Superior temporal gyrus (tissue), 1 donor: ENCODE data around the gene RFPL4AL1.
"Not testable (repeated sequence)": the region's sequence is repeated elsewhere in the genome, so short reads cannot be mapped to it uniquely, and the experiment has no call there.

Source experiments
- DNase-seq: peaks from one replicate; pipeline ENCODE4 v3.0.0-alpha.2; 2016; ENCODE audit errors: extremely low spot score

Gene RFPL4AL1

DNA sequence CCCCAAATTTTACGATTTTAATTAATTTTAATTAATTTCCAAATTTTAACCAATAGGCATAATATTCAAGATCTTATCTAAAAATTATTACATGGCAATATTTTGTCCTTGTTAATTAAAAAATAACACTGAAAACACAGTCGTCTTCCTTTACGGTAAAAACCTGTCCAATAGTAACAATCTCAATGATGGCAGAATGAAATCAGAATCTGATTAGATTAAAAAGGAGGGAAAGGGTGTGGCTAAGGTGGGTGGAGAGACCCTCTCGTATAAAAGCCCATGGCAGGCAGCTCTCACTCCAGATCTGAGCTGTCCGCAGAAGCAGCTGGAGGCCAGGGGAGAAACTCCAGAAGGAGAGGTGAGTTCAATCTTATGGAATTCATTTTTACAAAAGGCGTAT, at the start of gene RFPL4AL1:
TSS of gene RFPL4AL1 (plus strand) at position 301 of the 400 bp plus-strand sequence. CDS start 2,687 bp downstream, outside the sequence.
- not testable (repeated sequence) for DNase-seq

DNA sequence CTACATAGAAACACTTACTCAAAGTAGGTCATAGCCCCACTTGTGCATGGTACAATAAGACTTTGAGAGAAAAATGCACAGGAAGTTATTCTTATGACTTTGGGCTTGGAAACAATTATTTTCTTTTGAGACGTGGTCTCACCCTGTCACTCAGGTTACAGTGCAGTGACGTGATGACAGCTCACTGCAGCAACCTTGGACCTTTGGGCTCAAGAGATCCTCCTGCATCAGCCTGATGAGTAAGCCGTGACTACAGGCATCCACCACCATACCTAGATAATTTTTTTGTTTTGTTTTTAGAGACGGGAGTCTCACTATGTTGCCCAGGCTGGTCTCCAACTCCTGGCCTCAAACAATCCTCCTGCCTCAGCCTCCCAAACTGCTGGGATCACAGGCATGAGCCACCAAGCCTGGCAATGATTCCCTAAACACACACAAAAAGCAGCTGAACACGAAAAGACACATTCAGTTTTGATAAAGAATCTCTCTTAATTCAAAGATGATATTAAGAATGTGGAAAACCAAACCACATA, 48.6 kb upstream of the RFPL4AL1 start:
- no peak for DNase-seq

DNA sequence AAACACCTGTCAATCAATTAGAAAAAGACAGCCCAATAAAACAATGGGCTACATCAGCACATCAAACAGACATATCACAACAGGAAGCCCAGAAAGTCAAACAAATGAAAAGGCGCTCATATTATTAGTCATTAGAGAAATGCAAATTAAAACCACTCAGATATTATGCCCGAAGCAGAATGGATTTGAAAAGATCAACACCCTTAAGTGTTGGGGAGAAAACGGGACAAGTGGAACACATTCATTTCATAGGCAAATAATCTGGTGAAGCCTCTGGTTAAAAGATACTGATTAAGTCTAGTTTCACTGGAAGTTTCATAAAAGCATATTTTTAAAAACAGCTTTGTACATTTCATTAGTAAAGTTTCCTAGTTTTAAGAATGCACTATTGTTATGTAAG, 48.1 kb upstream of the RFPL4AL1 start:
- no peak for DNase-seq

DNA sequence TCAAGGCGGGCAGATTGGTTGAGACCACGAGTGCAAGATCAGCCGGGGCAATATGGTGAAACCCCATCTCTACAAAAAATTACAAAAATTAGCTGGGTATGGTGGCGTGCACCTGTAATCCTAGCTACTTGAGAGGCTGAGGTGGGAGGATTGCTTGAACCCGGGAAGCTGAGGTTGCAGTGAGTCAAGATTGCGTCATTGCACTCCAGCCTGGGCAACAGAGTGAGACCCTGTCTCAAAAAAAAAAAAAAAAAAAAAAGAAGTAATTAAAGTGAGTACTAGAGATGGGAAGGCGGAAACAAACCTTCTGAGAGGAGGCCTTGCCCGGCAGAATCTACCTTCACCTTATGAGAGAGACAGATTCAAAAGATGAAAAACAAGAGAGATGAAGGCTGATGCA, 45.4 kb upstream of the RFPL4AL1 start:
- no peak for DNase-seq

DNA sequence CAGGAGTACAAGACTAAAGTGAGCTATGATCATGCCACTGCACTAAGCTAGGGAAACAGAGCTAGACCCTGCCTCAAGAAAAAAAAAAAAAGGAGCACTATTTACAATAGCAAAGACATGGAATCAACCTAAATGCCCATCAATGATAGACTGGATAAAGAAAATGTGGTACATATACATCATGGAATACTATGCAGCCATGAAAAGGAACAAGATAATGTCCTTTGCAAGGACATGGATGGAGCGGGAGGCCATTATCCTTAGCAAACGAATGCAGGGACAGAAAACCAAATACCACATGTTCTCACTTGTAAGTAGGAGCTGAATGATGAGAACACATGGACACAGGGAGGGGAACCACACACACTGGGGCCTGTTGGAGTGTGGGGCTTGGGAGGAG, 38.5 kb upstream of the RFPL4AL1 start:
- not testable (repeated sequence) for DNase-seq

DNA sequence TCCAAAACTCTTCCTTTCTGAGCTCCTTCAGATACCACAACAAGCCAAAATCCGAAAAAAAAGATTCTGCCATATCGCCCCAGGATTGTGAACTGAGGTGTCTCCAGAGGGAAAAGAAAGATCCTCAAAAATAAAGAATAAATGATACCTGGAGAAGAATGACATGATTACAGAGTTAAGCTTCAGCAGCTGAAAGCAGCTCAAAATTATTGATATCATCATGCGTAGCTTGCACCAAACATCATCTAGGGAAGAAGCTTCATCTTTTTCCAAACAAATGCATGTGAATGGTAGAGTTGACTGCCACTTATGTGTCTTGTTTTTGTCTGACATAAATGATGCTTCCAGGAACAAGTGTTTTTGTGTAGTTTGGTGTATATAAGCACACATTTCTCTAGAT, 30.6 kb upstream of the RFPL4AL1 start, which contains the start of gene NLRP9:
TSS of gene NLRP9 (minus strand) at position 101 of the 400 bp plus-strand sequence. CDS start at position 73, 28 bp downstream.
- DNase-seq, result no peak

DNA sequence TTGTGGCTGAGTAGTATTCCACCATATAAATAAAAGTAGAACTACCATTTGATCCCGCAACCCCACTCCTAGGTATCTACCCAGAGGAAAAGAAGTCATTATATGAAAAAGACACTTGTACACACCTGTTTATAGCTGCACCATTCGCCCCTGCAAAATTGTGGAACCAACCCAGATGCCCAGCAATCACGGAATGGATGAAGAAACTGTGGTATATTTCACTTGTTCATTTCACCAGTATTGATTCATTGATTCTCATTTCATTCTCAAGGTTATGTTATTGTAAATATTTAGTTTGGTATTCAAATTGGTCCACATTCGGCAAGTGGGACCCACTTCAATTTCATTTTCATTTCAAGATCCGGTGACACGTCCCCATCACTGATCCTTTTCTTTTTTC, 18.2 kb upstream of the RFPL4AL1 start:
- no peak for DNase-seq

DNA sequence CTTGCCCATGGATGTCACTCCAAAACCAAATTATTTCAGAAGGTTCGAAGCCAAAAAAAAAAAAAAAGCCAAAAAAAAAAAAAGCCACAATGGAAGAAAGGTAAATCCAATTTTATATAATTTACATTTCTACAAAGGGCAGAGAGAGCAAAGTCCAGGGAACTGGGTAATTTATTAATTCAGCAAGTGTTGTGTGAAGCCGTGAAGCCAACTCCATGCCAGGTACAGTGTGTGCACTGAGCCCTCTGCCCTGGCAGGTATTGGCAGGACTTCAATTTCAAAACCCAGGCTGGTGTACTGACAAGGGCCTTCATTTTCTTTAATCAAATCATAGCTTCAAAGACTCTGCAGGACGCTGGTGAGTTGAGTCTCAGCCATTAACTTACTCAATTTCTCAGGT, 15.5 kb upstream of the RFPL4AL1 start:
- no peak for DNase-seq

DNA sequence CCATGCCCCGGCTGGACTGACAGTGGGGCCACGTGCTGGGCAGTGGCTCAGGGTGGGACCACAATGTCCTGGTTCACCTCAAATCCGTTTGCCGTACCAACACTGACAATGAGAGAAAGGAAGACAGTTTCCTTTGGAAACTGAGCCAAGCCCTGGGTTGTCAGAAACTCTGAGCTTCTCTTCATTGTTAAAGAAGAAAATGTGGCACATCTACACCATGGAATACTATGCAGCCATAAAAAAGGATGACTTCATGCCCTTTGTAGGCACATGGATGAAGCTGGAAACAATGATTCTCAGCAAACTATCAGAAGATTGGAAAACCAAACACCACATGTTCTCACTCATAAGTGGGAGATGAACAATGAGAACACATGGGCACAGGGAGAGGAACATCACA, 12.1 kb upstream of the RFPL4AL1 start:
- not testable (repeated sequence) for DNase-seq

DNA sequence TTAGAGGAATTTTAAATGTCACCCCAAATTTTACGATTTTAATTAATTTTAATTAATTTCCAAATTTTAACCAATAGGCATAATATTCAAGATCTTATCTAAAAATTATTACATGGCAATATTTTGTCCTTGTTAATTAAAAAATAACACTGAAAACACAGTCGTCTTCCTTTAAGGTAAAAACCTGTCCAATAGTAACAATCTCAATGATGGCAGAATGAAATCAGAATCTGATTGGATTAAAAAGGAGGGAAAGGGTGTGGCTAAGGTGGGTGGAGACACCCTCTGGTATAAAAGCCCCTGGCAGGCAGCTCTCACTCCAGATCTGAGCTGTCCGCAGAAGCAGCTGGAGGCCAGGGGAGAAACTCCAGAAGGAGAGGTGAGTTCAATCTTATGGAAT, 10.1 kb upstream of the RFPL4AL1 start, which contains the start of gene RFPL4A:
TSS of gene RFPL4A (plus strand) at position 301 of the 400 bp plus-strand sequence. CDS start 2,704 bp downstream, outside the sequence.
- DNase-seq, result not testable (repeated sequence)

DNA sequence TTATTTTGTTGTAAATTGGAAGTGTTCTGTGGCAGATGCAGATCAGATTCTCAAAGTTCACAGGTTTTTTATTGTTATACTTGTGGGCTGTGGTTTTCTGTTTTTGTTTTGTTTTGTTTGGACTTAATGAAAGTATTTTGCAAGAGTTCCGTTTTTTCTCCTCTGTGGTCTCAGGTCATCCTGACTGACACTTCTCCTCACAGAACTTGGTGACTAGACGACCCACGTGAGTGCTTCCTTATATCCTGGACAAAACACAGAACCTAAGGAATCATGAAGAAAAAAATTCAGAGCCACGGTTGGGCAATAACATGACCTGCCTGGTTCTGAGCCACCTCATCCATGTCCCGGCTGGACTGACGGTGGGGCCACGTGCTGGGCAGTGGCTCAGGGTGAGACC, 2.5 kb upstream of the RFPL4AL1 start:
- no peak for DNase-seq

DNA sequence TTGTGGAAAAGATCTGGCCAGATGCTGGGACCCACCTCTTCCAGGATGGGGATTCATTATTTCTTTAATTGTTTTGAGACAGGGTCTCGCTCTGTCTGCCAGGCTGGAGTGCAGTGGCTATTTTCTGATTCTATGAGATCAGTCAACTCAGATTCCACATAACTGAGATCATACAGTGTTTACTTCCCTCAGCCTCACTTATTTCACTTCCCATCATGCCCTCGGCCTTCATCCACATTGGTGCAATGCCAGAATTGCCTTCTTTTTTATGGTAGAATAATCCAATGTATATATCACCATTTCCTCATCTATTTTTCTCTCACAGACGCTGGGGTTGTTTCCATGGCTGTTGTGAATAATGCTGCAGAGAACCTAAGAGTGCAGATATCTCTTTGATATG, 714 bp downstream of the RFPL4AL1 start:
- not testable (repeated sequence) for DNase-seq

DNA sequence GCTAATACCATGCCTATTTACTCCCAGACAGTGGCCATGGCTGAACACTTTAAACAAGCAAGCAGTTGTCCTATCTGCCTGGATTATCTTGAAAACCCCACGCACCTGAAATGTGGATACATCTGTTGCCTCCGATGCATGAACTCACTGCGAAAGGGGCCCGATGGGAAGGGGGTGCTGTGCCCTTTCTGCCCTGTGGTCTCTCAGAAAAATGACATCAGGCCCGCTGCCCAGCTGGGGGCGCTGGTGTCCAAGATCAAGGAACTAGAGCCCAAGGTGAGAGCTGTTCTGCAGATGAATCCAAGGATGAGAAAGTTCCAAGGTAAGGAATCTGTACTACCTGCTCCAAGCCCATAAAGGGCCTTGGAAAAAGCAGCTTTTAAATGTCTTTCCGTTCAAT, 8.6 kb downstream of the RFPL4AL1 start:
- no peak for DNase-seq

DNA sequence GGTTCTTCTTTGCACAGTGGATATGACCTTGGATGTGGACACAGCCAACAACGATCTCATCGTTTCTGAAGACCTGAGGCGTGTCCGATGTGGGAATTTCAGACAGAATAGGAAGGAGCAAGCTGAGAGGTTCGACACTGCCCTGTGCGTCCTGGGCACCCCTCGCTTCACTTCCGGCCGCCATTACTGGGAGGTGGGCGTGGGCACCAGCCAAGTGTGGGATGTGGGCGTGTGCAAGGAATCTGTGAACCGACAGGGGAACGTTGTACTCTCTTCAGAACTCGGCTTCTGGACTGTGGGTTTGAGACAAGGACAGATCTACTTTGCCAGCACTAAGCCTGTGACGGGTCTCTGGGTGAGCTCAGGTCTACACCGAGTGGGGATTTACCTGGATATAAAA, 9.4 kb downstream of the RFPL4AL1 start:
- DNase-seq, result no peak

DNA sequence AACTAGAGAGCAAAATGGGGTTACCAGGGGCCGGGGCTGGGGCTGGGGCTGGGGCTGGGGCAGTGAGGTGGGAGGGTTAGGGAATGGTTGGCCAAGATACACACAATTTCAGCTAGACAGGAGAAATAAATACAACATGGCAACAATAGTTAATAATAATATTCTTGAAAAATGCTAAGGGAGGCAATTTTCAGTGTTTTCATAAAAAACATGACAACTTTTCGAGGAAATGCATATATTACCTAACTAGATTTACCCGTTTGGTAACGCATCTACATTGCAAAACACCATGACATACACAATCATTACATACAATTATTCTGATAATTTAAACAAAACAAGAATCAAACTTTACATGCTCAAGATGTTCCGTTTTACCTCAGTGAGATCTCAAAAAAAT, 12.2 kb downstream of the RFPL4AL1 start:
- no peak for DNase-seq

DNA sequence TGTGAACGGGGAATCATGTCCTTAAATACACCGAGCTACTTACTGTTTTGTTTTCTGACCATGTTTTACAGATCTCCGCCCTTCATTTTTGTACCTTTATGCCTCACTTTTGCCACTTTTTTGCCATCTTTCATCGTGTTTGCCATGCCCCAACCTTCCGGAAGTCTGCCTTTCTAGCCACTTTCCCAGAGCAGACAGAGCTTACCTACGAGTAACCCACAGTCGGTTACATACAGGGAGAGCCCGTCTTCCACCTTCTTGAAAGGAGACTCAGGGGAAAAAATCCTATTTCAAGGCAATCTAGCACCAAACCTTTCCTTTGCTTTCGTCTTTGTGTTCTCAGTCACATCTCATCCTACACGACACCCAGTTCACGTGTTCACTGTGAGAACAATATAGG, 26.1 kb downstream of the RFPL4AL1 start:
- no peak for DNase-seq

DNA sequence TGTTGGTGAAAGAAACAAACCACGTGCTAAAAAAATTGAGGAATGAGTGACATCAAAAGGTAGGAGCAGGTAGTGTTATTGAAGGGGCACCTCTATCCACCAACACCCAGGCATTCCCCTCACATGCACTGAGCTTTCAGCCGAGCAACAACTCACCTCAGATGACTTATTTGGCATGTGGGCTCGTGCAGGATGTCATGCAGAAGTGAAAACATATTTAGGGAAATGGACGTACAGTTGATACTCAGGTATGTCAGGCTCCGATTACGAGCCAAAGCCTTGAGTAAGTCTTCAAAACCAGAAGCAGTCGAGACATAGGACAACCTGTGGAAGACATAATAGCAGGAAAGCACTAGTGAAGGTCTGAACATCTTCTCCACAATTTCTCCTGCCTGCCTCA, 32.5 kb downstream of the RFPL4AL1 start:
- DNase-seq, result no peak

DNA sequence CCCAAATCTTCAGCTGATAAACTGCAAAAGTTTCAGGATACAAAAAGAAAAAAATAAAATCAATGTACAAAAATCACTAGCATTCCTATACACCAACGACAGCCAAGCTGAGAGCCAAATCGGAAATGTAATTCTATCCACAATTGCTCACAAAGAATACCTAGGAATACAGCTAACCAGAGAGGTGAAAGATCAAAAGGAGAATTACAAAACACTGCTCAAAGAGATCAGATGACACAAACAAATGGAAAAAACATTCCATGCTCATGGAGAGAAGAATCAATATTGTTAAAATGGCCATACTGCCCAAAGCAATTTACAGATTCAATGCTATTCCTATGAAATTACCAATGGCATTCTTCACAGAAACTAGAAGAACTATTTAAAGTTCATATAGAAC, 33.4 kb downstream of the RFPL4AL1 start:
- no peak for DNase-seq

DNA sequence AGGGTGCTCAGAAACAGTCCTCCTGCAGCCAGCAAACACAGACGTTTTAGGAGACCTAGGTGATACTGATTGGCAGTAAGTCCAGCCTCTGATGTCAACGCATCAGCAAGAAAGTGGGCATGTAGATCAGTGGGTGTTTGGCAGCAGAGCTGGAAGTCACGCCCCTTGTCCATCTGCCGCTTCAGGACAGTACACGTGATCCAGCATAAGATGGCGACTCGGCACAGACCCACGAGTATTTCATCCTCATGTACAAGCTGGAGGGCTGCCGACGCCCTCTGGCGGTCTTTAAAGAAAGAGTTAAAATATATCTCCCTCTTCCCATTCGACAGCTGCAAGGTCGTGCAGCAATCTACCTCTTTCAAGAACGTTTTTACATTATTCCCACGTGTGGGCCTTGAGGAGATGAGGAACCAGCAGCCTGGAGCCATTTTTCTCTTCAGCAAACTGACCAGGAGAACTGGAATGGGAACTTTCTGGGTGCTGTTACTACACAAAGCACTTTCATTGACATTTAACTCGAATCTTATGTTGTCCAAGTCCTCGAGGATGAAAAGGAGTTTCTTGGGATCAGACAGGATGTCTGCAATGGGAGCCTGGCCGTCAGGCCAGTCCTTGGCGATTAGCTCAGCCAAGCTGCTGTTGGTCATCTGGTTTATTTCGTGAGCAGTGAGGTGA, 40.6 kb downstream of the RFPL4AL1 start:
- DNase-seq, result no peak

DNA sequence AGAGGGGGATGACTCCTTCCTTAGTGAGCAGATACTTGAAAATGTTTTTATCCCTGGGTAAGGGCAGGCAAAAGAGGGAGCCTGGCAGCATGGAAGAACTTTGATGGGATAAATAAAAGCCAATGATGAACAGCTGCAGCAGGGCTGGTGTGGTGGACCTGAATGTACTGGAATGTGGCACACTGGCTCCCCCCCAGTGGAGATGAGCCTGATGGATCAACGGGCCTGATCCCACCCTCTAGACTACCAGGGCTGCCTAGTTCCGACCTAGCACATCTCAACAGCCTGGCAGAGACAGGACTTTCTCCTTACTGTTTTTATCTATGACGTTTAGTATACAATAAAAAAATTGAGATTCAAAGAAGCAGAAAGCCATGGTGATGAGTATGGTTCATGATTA, 42.4 kb downstream of the RFPL4AL1 start:
- no peak for DNase-seq

DNA sequence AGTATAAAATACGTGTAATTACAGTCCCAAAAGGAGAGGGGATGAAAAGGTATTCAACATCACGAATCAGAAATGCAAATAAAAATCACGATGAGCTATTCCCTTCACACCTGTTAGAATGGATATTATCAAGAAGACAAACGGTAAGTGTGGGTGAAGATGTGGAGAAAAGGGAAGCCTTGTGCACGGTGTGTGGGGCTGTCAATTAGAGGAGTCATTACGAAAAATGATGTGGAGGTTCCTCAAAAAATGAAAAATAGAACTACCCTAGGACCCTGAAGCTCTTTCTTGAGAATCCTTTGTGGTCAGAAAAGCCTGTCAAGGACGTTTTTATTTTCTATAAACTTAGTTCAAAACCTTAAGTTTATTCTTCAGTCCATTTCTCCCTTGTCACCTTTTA, 43.5 kb downstream of the RFPL4AL1 start:
- no peak for DNase-seq

DNA sequence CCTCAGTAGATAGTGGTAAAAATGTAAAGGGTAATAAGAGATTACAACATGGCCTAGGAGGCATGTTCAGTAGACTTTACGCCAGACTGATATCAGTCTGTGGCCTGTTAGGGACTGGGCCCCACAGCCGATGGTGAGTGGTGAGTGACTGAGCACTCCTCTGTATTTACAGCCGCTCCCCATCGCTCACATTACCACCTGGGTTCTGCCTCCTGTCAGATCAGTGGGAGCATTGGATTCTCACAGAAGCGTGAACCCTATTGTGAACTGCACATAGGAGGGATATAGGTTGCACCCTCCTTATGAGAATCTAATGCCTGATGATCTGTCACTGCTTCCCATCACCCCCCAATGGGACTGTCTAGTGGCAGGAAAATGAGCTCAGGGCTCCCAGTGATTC, 45.0 kb downstream of the RFPL4AL1 start:
- DNase-seq, result no peak

DNA sequence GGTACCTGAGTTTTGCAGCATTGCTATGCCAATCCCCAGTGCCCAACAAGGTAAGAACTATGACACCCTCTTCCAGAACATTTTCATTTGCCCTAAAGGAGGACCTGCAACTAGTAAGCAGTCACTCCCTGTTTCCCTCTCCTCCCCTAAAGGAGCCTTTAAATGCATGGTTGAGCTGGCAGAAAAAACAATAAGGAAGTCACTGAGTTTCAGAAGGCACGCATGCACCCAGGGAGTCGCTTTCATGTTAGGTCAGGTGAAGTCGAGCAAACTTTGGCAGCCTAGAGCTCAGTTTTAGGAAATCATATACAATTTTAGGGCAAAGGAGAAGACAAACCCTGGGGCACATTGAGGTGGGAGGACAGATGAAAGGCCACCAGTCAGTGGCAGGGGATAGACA, 51.1 kb downstream of the RFPL4AL1 start:
- DNase-seq, result no peak
